Dermis microvascular lymphatic vessel endothelial cell (primary cell): Measurements from ENCODE around the gene HSP90AA1. TPM values are rescaled to one million over a fixed set of nuclear protein-coding genes. Genes with fewer than 3 reads are reported as not detected.
"Not testable (repeated sequence)": the region's sequence is repeated elsewhere in the genome, so short reads cannot be mapped to it uniquely, and the experiment has no call there.

Source experiments
- DNase-seq, 2 donors: peaks; one replicate each; pipeline versions ENCODE4 v3.0.0 to v3.0.0-alpha.2; 2010; ENCODE audit warnings: low read depth in 2 of 2
- total RNA-seq: library from RNA; depleted of rRNA; stranded (reverse); fragments of >200 nt; gene quantifications from 2 replicates; pipeline ENCODE4 v1.2.1, GENCODE V29; 2014

HSP90AA1 gene
- 253 and 261 TPM in 2 replicates for total RNA-seq

DNA sequence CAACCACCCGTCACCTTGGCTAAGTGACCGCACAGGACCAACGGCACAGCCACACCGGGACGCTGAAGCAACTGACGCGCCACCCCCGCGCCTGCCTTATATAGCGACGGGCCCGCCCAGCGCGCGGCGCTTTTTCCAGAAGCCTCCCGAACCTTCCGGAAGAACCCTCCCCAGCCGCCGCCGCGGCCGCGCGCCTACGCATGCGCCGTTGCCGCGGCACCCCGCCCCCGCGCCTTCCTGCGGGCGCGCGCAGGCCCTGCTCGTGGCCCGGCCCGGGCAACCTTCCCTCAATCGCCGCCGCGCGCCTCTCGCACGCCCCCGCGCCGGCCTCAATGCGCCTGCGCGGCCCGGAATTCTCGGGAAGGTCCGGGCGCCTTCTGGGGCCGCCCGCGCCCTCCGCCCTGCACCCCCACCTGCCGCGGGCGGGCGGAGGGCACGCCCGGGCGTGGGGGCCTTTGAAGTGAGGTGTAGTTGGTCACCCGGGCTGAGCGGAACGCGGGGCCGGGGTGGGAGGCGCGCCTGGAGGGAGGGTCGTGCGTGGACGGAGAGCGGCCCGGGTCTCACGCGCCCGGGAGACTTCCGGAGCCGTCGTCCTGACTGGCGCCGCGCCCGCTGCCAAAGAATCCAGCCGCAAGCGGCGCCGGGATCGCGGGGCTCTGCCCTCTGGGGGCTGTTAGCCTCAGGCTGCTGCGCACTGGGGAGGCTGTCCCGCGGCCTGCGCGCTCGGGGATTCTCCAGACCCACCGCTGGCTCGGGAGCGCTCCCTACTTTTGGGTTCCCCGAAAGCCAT is at the start of gene HSP90AA1:
HSP90AA1 (minus strand) TSS at position 73 of the 790 bp plus-strand sequence. CDS start 666 bp downstream, outside the sequence.
- peak; percentile 82 to 93 for DNase-seq

DNA sequence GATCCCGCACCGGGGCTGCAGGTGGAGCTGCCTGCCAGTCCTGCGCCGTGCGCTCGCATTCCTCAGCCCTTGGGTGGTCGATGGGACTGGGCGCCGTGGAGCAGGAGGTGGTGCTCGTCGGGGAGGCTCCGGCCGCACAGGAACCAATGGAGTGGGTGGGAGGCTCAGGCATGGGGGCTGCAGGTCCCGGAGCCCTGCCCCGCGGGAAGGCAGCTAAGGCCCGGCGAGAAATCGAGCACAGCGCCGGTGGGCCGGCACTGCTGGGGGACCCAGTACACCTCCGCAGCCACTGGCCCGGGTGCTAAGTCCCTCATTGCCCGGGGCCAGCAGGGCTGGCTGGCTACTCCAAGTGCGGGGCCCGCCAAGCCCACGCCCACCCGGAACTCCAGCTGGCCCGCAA is 48.6 kb upstream of the HSP90AA1 start:
- not testable (repeated sequence) for DNase-seq

DNA sequence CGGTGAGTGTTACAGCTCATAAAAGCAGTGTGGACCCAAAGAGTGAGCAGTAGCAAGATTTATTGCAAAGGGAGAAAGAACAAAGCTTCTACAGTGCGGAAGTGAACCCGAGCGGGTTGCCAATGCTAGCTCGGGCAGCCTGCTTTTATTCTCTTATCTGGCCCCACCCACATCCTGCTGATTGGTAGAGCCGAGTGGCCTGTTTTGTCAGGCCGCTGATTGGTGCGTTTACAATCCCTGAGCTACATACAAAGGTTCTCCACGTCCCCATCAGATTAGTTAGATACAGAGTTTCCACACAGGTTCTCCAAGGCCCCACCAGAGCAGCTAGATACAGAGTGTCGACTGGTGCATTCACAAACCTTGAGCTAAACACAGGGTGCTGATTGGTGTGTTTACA is 47.9 kb upstream of the HSP90AA1 start:
- DNase-seq = not testable (repeated sequence)

DNA sequence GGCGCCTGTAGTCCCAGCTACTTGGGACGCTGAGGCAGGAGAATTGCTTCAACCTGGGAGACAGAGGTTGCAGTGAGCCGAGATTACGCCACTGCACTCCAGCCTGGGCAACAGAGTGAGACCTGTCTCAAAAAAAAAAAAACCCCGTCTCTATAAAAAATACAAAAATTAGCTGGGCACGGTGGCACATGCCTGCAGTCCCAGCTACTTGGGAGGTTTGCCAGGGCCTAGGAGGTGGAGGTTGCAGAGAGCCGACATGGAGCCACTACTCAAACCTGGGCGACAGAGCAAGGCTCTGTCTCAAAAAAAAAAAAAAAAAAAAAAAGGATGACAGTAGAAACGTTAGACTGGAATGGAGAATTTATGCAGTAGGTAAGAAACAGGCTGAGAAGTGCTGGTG is 47.2 kb upstream of the HSP90AA1 start:
- DNase-seq = not testable (repeated sequence)

DNA sequence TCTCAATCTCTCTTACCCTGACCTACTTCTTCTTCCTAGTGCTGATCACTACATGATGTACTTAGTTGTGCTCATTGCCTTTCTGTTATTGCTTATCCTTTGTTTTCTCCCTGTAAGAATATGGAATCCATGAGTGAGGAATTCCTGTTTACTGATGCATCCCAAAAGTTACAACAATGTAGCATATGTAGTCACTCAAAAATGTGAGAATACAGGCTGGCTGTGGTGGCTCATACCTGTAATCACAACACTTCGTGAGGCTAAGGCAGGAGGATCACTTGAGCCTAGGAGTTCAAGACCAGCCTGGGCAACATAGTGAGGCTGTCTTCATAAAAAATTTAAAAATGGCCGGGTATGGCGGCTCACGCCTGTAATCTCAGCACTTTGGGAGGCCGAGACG is 44.9 kb upstream of the HSP90AA1 start:
- DNase-seq = no peak

DNA sequence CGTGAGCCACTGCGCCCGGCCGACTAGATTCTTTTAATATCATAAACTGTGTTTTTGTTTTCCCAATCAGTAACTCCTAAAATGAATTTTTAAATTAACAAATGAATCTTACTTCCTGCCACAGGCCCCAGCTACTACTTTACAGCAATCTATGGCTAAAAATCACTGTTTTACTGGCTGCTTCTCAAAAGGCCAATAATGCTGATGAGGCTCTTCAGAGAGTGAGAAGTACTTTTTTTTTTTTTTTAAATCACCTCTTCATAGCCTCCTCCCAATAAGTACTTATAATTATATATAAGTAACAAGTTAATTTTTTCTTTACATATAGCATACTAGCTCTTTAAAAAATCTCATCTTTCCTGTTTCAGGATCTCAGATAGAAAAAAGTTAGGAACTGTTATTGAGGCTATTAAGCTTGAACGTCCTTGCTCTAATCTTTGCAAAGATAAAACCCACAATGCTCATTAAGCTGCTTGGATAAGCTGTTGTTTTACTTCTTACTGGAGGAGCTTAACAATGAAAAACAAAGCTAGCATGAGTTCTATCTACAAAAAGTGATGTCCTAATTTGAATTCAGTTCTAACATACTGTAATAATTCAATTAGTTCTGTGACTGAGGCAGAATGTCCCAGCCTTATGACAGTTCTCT is 40.1 kb upstream of the HSP90AA1 start:
- no peak for DNase-seq

DNA sequence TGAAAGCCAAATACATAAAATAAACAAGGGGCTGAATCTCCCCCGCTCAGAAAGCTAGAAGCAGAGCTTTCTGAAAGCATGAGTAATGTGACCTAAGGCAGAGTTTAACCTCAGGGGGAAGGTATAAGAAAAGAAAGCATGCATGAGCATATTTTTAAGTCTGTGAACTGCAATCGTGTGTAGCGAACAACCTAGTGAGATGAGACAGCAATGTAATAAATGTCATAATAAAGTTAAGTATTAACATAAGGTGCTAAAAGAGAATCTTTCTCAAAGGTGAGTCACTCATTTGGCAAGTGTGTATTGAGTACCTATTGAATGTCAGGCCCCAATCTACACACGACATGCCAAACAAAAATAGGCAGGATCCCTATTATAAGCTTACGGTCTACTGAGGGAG is 38.7 kb upstream of the HSP90AA1 start:
- peak in 1 of 2 donors; percentile 3 for DNase-seq

DNA sequence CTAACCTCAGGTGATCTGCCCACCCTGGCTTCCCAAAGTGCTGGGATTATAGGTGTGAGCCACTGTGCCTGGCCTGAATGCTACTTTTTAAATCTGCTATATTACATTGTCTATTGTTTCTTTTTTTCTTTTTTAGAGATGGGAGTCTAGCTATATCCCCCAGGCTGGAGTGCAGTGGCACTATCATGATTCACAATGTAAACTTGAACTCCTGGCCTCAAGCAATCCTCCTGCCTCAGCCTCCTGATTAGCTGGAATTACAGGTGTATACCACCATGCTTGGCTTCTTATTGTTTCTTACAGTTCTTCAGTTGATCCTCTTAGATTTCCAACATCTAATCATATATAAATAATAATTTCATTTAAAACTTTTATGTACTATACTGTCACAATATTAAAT is 37.6 kb upstream of the HSP90AA1 start:
- DNase-seq = no peak

DNA sequence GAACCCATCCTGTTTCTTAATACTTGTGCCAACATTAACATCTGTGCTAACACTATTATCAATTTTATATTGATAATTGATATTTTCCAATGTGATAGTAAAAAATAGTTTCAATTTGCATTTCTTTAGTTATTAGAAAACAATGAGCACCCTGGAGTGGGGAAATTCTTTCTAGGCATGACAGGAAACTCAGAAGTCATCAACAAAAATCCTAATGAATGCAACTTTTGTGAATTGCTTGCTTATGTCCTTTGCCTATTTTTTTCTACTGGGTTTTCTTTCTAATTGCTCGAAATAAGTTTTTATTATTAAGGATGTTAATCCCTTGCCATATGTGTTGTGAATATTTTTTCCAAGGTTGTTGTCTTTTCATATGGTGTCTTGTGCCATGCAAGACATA is 34.7 kb upstream of the HSP90AA1 start:
- DNase-seq = no peak

DNA sequence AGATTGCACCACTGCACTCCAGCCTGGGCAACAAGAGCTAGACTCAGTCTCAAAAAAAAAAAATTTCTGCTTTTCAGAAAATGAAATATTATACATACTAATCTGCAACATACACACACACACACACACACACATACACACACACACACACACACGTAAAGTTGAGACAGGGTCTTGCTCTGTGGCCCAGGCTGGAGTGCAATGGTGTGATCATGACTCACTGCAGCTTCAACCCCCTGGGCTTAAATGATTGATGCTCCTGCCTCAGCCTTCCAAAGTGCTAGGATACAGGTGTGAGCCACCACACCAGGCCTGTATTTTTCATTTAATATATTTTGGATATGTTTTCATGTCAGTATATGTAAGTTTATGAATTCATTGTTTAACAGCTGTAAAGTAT is 34.0 kb upstream of the HSP90AA1 start:
- DNase-seq = no peak

DNA sequence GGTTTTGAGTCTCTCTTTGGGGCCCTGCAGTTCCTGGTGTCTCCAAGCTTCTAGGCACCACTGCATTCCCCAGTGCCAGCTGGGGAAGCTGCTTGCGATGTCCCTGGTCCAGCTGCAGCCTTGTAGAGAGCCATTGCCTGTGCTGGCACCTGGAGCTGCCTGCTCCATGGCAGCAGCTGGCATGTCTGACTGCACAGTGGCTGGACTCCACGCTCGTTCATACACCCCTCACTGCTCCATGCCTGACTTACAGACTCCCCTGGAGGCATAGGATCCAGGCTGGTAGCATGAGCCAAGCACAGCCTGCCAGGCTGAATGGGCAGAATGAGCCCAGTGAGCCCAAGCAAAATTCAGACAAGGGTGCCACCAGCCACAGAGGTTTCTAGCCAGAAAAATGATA is 31.0 kb upstream of the HSP90AA1 start:
- no peak for DNase-seq

DNA sequence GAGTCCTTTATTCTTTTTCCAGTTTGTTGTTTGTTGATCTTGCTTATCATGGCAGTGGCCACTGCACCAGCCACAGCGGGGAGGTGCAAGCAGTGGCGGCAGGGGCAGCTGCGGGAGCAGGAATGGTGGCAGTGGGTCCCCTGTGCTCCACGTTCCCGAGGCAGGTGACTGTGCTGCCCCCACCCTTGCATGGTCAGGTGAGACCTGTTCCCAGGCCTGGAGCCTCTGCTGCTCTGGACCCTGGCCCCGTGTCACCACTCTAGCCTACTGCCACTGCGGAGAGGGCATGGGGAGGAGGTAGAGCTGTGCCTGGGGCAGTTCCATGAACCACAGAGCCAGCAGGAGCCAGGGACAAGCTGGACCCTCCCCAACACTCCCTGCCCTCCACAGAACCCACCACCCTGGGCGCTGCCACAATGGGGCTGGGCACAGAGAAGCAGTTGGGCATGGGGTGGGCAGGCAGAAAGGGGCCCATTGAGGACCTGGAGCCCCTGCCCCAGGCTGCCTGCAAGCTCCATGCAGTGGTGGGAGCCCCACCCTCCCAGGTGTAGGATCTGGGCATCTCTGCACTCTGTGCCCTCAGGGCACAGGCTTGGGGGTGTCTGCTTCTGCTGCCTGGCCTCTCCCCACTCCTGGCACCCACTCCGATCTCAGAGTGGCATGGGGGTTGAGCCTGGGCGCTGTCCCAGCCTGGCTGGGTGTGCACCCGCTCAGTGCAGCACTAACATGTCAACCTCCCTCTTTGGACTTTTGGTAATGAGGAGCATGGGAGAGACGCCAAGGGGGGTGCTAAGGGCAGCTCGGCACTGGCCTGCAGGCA is 29.7 kb upstream of the HSP90AA1 start:
- DNase-seq = no peak

DNA sequence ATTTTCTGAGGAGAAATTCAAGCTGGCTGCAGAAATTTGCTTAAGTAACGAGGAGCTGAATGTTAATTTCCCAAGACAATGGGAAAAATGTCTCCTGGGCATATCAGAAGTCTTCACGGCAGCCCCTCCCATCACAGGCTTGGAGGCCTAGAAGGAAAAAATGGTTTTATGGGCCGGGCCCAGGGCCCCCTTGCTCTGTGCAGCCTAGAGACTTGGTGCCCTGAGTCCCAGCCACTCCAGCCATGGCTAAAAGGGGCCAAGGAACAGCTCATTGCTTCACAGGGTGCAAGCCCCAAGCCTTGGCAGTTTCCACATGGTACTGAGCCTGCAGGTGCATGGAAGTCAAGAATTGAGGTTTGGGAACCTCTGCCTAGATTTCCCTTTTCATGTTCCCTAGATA is 24.3 kb upstream of the HSP90AA1 start:
- no peak for DNase-seq

DNA sequence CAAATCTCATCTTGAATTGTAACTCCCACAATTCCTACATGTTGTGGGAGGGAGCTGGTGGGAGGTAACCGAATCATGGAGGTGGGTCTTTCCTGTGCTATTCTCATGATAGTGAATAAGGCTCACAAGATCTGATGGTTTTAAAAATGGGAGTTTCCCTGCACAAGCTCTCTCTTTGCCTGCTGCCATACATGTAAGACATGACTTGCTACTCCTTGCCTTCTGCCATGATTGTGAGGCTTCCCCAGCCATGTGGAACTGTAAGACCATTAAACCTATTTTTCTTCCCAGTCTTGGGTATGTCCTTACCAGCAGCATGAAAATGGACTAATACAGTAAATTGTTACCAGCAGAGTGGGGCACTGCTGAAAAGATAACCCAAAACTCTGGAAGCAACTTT is 22.5 kb upstream of the HSP90AA1 start:
- DNase-seq = not testable (repeated sequence)

DNA sequence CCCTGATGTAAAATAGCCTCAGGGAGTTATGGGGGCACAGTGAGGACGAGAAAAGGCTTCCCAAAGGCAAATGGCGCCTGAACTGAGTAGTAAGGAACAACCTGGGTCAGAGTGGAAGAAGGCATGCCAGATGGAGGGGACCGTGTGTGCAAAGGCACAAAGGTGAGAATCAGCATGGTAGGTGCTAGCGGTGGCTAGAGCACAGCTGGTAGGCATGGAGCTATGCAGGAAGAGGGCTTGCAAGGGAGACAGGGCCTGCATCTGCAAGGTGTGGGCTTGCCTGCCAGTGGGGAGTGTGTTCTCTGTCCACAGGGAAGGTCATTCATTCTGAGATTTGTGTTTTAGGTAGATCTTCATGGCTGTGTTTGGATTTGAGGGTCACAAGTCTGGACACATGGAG is 18.5 kb upstream of the HSP90AA1 start:
- DNase-seq = no peak

DNA sequence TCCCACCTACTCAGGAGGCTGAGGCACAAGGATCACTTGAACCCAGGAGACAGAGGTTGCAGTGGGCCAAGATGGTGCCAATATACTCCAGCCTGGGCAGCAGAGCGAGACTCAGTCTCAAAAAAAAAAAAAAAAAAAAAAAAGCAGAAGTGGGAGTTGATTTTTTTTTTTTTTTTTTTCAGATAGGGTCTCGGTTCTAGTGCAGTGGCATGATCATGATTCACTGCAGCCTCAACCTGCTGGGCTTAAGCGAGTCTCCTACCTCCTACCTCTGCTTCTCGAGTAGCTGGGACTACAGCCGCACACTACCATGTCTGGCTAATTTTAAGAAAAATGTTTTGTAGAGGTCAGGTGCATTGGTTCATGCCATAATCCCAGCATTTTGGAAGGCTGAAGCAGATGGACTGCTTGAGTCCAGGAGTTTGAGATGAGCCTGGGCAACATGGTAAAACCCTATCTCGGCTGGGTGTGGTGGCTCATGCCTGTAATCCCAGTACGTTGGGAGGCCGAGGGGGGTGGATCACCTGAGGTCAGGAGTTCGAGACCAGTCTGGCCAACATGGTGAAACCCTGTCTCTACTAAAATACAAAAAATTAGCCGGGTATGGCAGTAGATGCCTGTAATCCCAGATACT is 16.3 kb upstream of the HSP90AA1 start:
- DNase-seq = no peak

DNA sequence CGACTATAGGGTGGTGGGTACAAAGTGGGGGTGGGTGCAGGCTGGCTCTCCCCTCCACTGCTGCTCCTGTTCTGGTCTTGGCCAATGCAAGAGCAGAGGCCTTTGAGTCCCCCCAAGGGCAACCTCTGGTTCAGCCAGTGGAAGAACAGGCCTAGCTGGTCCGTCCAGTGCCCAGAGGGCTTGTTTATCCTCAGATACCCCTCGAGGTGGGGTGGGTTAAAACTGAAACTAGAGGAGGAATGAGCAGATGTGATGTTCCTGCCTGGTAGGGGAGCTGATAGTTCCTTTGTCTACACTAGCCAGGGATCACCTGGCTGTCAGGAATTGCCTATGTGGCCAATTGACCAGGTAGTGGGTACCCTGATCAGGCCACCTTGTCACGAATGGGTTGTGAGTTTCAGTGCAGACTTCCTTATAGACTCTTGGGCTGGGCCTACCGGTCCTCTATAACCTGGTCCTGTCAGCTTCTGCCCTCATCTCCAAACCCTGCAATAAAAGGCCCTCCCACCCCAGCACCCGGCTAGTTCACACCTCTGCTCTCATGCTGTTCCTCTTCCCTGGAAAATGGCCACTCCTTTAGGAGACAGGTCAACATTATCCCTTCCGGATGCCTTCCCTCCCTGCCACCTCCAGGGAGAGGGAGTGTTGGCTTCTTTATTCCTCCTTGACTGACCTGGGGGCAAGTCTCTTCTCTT is 10.7 kb upstream of the HSP90AA1 start:
- no peak for DNase-seq

DNA sequence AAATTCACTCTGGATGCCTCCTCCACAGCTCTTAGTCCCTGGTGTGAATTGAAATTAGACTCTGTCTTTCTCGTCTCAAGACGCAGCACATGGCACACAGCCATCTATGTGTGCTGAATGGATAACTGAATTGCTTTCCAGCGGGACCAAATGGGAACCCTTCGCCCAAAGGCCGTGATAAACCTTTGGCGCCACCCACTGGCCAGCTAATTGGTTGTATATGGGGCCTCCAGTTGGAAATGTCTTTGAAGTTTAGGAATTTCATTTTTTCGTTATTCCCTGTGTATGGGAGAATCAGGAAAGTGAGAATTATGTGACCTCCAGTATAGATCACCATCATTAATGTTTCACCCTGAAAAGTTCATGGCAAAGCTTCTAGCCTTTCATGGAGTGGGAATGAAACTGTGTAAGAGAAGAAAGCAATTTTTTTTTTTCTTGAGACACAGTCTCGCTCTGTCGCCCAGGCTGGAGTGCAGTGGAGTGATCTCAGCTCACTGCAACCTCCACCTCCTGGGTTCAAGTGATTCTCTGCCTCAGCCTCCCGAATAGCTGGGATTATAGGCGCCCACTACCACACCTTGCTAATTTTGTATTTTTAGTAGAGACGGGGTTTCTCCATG is 9.8 kb upstream of the HSP90AA1 start:
- peak; percentile 40 to 77 for DNase-seq

DNA sequence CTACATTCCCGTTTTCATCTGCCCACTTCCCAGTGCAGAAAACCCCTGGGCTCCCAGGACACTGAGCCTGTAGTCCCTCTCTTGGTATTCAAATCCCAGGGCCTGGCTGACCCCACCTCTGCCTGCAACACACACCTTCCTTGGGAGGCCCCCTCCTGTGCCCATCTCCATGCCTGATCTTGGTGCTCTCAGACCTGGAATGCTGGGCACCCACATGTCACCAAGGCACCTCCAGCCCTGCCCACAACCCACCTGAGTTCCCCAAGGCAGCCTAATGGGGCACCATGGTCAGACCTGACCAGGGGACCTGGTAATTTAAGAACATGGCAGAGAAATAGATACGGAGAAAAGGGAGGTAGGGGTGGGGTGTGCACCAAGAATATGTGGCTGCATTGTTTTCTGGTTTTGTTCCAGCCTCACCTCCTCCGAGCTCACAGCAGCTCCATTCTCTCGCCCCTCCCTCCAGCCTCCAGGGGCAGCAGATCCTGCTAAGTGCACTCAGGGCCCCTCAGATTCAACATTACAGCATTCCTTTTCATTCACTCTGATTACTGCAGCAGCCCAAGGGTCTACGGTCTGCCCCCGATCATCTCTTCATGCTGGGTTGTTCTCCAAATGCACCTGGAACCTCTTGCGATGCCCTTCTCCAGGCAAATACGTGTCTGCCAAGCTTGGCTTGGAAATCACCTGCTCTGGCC is 9.2 kb upstream of the HSP90AA1 start:
- no peak for DNase-seq

DNA sequence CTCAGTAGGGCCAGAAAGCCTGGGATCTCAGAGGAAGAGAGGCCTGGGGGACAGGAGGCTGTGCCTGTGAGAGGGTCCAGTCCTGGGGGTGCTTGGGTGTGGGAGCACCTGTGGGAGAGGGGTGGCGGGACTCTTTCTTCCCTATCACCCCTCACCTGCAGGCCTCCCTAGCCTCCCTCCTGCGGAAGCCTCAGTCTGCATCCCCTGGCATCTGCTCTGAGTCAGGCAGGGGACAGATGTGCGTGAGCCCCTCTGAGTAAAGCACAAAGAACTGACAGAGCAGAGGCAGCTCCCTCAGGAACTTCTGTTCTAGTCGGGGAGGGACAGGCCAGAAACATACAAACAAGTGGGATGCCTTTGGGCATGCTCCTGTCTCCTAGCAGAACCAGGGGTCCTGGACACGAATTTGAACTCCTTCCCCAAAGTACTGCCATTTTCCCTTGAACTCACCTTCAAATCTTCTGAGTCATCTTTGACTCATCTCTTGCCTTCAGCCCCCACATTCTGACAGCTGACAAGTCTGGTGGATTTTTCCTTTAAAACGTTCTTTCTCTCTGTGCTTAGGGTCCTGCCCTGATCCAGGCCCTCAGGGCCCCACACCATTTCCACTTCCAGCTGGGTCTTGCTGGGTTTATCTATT is 8.5 kb upstream of the HSP90AA1 start:
- no peak for DNase-seq
